A549 (cell line): Measurements from ENCODE around the gene PNMA1.

ENCODE experiments used
- EHF ChIP-seq: fragments of 250-450 bp; sonication (Bioruptor Pico); IDR thresholded peaks from 2 replicates; pipeline ENCODE4 v1.5.0; 2020; ENCODE audit warnings: mild to moderate bottlenecking
- EP300 ChIP-seq, 2 experiments: fragments of >200 bp; sonication (Bioruptor Twin); formaldehyde crosslinking; IDR thresholded peaks; 2 replicates in 1 of 2; 3 replicates in 1 of 2; pipeline ENCODE4 v1.6.1; 2016 to 2017
- JUN ChIP-seq, 2 experiments: fragments of >200 bp; sonication (Bioruptor Twin); formaldehyde crosslinking; IDR thresholded peaks; 2 replicates in 1 of 2; 3 replicates in 1 of 2; pipeline ENCODE4 v1.6.1; 2016 to 2017
- JUNB ChIP-seq: fragments of >200 bp; sonication (Bioruptor Twin); formaldehyde crosslinking; IDR thresholded peaks from 2 replicates; pipeline ENCODE4 v1.6.1; 2016
- POLR2A ChIP-seq: IDR thresholded peaks from 2 replicates; pipeline ENCODE4 v1.6.1; 2012; ENCODE audit warnings: mild to moderate bottlenecking, low read length
- TF ChIP-seq, protein P1 (sequence below): fragments of 200-600 bp; sonication (generic); IDR thresholded peaks from 2 replicates; pipeline ENCODE4 v1.6.1; 2016; ENCODE audit warnings: antibody characterized with exemption, mild to moderate bottlenecking, moderate library complexity
- TF ChIP-seq, protein P2 (sequence below): fragments of 250-450 bp; sonication (Bioruptor Pico); IDR thresholded peaks from 2 replicates; pipeline ENCODE4 v1.5.0; 2021; ENCODE audit warnings: mild to moderate bottlenecking, moderate library complexity, borderline replicate concordance
- TF ChIP-seq, protein P3 (sequence below): fragments of >200 bp; sonication (Bioruptor Twin); formaldehyde crosslinking; IDR thresholded peaks from 3 replicates; pipeline ENCODE4 v1.5.1; 2016

DNA sequence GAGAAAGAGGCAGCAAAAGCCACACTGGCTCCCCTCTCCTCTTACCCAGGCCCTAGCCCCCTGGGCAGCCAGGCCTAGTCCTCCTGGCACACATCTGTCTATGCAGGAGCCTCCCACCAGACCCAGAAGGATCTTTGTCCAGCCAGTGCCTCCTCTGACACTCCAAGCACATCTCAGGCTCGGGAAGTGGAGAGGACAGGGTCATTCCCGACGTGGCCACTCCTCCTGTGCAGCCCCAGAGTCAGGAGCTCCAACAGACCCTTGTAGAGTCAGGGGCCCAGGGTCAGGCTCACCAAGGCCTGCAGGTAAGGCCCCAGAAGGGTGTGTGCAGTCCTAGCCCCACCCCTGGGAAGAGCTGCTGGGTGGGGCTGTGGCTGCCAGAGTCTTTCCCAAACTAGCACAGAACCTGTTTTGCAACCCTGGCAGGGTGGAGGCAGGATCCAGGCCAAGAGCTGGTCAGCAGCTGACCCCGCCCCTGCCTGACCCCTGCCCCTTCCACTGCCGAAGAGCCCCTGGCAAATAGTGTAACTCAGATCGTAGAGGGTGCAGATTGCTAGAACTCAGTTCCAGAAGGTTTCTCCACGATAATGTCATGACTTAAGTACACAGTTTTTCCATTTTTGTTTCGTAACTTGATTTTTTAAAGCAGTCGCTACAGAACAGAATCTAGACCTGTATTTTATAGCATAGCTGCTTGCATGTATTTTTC is 26.6 kb upstream of the PNMA1 start:
- TF ChIP-seq EHF (CRISPR knock-in tag) (no peak), JUNB (no peak), EP300 (IDR thresholded peaks at IDR 0.05) (no peak), JUN (IDR thresholded peaks at IDR 0.05) (no peak), POLR2A (no peak)
- TF ChIP-seq, protein P1, sequence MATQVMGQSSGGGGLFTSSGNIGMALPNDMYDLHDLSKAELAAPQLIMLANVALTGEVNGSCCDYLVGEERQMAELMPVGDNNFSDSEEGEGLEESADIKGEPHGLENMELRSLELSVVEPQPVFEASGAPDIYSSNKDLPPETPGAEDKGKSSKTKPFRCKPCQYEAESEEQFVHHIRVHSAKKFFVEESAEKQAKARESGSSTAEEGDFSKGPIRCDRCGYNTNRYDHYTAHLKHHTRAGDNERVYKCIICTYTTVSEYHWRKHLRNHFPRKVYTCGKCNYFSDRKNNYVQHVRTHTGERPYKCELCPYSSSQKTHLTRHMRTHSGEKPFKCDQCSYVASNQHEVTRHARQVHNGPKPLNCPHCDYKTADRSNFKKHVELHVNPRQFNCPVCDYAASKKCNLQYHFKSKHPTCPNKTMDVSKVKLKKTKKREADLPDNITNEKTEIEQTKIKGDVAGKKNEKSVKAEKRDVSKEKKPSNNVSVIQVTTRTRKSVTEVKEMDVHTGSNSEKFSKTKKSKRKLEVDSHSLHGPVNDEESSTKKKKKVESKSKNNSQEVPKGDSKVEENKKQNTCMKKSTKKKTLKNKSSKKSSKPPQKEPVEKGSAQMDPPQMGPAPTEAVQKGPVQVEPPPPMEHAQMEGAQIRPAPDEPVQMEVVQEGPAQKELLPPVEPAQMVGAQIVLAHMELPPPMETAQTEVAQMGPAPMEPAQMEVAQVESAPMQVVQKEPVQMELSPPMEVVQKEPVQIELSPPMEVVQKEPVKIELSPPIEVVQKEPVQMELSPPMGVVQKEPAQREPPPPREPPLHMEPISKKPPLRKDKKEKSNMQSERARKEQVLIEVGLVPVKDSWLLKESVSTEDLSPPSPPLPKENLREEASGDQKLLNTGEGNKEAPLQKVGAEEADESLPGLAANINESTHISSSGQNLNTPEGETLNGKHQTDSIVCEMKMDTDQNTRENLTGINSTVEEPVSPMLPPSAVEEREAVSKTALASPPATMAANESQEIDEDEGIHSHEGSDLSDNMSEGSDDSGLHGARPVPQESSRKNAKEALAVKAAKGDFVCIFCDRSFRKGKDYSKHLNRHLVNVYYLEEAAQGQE = no peak
- TF ChIP-seq, protein P2, sequence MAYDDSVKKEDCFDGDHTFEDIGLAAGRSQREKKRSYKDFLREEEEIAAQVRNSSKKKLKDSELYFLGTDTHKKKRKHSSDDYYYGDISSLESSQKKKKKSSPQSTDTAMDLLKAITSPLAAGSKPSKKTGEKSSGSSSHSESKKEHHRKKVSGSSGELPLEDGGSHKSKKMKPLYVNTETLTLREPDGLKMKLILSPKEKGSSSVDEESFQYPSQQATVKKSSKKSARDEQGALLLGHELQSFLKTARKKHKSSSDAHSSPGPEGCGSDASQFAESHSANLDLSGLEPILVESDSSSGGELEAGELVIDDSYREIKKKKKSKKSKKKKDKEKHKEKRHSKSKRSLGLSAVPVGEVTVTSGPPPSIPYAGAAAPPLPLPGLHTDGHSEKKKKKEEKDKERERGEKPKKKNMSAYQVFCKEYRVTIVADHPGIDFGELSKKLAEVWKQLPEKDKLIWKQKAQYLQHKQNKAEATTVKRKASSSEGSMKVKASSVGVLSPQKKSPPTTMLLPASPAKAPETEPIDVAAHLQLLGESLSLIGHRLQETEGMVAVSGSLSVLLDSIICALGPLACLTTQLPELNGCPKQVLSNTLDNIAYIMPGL = no peak
- TF ChIP-seq, protein P3, sequence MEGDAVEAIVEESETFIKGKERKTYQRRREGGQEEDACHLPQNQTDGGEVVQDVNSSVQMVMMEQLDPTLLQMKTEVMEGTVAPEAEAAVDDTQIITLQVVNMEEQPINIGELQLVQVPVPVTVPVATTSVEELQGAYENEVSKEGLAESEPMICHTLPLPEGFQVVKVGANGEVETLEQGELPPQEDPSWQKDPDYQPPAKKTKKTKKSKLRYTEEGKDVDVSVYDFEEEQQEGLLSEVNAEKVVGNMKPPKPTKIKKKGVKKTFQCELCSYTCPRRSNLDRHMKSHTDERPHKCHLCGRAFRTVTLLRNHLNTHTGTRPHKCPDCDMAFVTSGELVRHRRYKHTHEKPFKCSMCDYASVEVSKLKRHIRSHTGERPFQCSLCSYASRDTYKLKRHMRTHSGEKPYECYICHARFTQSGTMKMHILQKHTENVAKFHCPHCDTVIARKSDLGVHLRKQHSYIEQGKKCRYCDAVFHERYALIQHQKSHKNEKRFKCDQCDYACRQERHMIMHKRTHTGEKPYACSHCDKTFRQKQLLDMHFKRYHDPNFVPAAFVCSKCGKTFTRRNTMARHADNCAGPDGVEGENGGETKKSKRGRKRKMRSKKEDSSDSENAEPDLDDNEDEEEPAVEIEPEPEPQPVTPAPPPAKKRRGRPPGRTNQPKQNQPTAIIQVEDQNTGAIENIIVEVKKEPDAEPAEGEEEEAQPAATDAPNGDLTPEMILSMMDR = no peak
